ENCODE measurements around the gene FAM174A.

DNA sequence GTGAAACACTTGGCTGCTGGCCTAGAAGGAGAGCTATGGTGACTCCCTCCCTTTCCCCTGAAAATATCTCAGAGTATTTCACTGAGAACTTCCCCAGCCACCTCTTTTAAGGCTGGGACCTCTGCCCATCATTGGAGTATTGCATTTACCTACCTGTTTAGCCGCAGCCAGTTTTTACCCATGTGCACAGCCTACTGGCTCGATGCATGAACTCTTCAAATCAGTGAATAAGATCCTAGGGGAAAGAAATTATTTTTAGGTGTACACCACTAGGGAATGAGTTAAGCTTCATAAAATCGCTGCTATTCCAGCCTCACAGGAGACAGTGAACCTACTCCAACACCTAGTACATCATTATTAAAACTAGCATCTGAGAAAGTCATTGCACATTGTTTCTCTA lies 16.8 kb upstream of the FAM174A start:
- TF ChIP-seq, protein P1, sequence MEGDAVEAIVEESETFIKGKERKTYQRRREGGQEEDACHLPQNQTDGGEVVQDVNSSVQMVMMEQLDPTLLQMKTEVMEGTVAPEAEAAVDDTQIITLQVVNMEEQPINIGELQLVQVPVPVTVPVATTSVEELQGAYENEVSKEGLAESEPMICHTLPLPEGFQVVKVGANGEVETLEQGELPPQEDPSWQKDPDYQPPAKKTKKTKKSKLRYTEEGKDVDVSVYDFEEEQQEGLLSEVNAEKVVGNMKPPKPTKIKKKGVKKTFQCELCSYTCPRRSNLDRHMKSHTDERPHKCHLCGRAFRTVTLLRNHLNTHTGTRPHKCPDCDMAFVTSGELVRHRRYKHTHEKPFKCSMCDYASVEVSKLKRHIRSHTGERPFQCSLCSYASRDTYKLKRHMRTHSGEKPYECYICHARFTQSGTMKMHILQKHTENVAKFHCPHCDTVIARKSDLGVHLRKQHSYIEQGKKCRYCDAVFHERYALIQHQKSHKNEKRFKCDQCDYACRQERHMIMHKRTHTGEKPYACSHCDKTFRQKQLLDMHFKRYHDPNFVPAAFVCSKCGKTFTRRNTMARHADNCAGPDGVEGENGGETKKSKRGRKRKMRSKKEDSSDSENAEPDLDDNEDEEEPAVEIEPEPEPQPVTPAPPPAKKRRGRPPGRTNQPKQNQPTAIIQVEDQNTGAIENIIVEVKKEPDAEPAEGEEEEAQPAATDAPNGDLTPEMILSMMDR (IDR thresholded peaks at IDR 0.05 in 8 of 11, conservative IDR thresholded peaks at IDR 0.05 in 3 of 11): no peak
- TF ChIP-seq POLR2A (IDR thresholded peaks at IDR 0.05): no peak

Measured in spleen (tissue), 7 donors.